ENCODE results near the gene MB. TPM values are rescaled to one million over a fixed set of nuclear protein-coding genes. Genes with fewer than 3 reads are reported as not detected.

The MB gene
- total and polyA plus RNA-seq, 2 donors from 2014 or later = 0.84 TPM; not detected in 1

- Histone ChIP-seq H3K27ac (ENCODE audit: low read depth in 2 of 2, low read length in 2 of 2) (peak overlapping the region; percentile 69 to 78), H3K27me3 (ENCODE audit: control insufficient read depth, insufficient read depth, low read length) (no peaks in the 10 kb centered on the region), H3K4me1 (ENCODE audit: control insufficient read depth in 2 of 3, insufficient read depth in 2 of 3, low read depth in 1 of 3, low read length in 3 of 3) (peaks cover 0 to 12% (median 9%) of the 10 kb centered on the region in 3 donors), H3K4me3 (ENCODE audit: low read length in 3 of 3) (no peak overlapping the region), H3K36me3 (ENCODE audit: control insufficient read depth in 2 of 3, insufficient read depth in 3 of 3, low read length in 3 of 3) (no peaks in the 10 kb centered on the region), H3K9me3 (ENCODE audit: control insufficient read depth in 2 of 3, insufficient read depth in 1 of 3, low read length in 3 of 3) (no peaks in the 10 kb centered on the region), H3K9ac (ENCODE audit: low read length in 3 of 3) (no peak overlapping the region)
- intact Hi-C loops (cut with DNase I) = no loop called here
- TF ChIP-seq CTCF (IDR thresholded peaks at IDR 0.05; ENCODE audit: borderline replicate concordance, extremely low read depth, insufficient read depth) = no peak
- peak in 1 of 5 donors; percentile 67 for DNase-seq
- no peak for FAIRE-seq
Observed at GRCh38 chr22:35638001-35638400, 20.9 kb upstream of the MB start.

- no peaks in the 10 kb centered on the region for H3K9me3 ChIP-seq (ENCODE audit: control insufficient read depth in 2 of 3, insufficient read depth in 1 of 3, low read length in 3 of 3)
- no peak overlapping the region for H3K27ac ChIP-seq (ENCODE audit: low read depth in 2 of 2, low read length in 2 of 2)
- DNase-seq (no peak), FAIRE-seq (no peak)
- H3K27me3 ChIP-seq (ENCODE audit: control insufficient read depth, insufficient read depth, low read length) = no peaks in the 10 kb centered on the region
- TF ChIP-seq CTCF (IDR thresholded peaks at IDR 0.05; ENCODE audit: borderline replicate concordance, extremely low read depth, insufficient read depth) = no peak
- H3K9ac ChIP-seq (ENCODE audit: low read length in 3 of 3) = no peak overlapping the region
- H3K4me1 ChIP-seq (ENCODE audit: control insufficient read depth in 2 of 3, insufficient read depth in 2 of 3, low read depth in 1 of 3, low read length in 3 of 3) = peaks cover 0 to 9% (median 9%) of the 10 kb centered on the region in 3 donors
- intact Hi-C loops (cut with DNase I) = no loop called here
- no peak overlapping the region for H3K4me3 ChIP-seq (ENCODE audit: low read length in 3 of 3)
- H3K36me3 ChIP-seq (ENCODE audit: control insufficient read depth in 2 of 3, insufficient read depth in 3 of 3, low read length in 3 of 3) = no peaks in the 10 kb centered on the region
Observed at GRCh38 chr22:35637254-35637653, 20.1 kb upstream of the MB start.

- no peak overlapping the region for H3K4me3 ChIP-seq (ENCODE audit: low read length in 3 of 3)
- no peaks in the 10 kb centered on the region for H3K27me3 ChIP-seq (ENCODE audit: control insufficient read depth, insufficient read depth, low read length)
- no peak for TF ChIP-seq CTCF (IDR thresholded peaks at IDR 0.05; ENCODE audit: borderline replicate concordance, extremely low read depth, insufficient read depth)
- H3K9ac ChIP-seq (ENCODE audit: low read length in 3 of 3) = no peak overlapping the region
- FAIRE-seq (no peak), DNase-seq (no peak)
- H3K4me1 ChIP-seq (ENCODE audit: control insufficient read depth in 2 of 3, insufficient read depth in 2 of 3, low read depth in 1 of 3, low read length in 3 of 3) = peaks cover 0 to 9% (median 4%) of the 10 kb centered on the region in 3 donors
- H3K36me3 ChIP-seq (ENCODE audit: control insufficient read depth in 2 of 3, insufficient read depth in 3 of 3, low read length in 3 of 3) = no peaks in the 10 kb centered on the region
- no peak overlapping the region for H3K27ac ChIP-seq (ENCODE audit: low read depth in 2 of 2, low read length in 2 of 2)
- intact Hi-C loops (cut with DNase I) = no loop called here
- H3K9me3 ChIP-seq (ENCODE audit: control insufficient read depth in 2 of 3, insufficient read depth in 1 of 3, low read length in 3 of 3) = no peaks in the 10 kb centered on the region
Observed at GRCh38 chr22:35634943-35635540, 17.9 kb upstream of the MB start.

GRCh38 chr22:35634015-35634414 lies 16.9 kb upstream of the MB start:
- H3K4me1 ChIP-seq (ENCODE audit: control insufficient read depth in 2 of 3, insufficient read depth in 2 of 3, low read depth in 1 of 3, low read length in 3 of 3) = peaks cover 0 to 9% (median 4%) of the 10 kb centered on the region in 3 donors
- no peak overlapping the region for H3K27ac ChIP-seq (ENCODE audit: low read depth in 2 of 2, low read length in 2 of 2)
- H3K9me3 ChIP-seq (ENCODE audit: control insufficient read depth in 2 of 3, insufficient read depth in 1 of 3, low read length in 3 of 3) = no peaks in the 10 kb centered on the region
- H3K27me3 ChIP-seq (ENCODE audit: control insufficient read depth, insufficient read depth, low read length) = no peaks in the 10 kb centered on the region
- no peak for FAIRE-seq
- intact Hi-C loops (cut with DNase I) = no loop called here
- no peak overlapping the region for H3K4me3 ChIP-seq (ENCODE audit: low read length in 3 of 3)
- TF ChIP-seq CTCF (IDR thresholded peaks at IDR 0.05; ENCODE audit: borderline replicate concordance, extremely low read depth, insufficient read depth) = no peak
- no peaks in the 10 kb centered on the region for H3K36me3 ChIP-seq (ENCODE audit: control insufficient read depth in 2 of 3, insufficient read depth in 3 of 3, low read length in 3 of 3)
- DNase-seq = peak in 1 of 5 donors; percentile 4
- no peak overlapping the region for H3K9ac ChIP-seq (ENCODE audit: low read length in 3 of 3)
